Fibroblast of upper back skin (primary cell): Measurements from ENCODE around the gene CASK.
"Not testable (repeated sequence)": the region's sequence is repeated elsewhere in the genome, so short reads cannot be mapped to it uniquely, and the experiment has no call there.

Source experiments
- DNase-seq: peaks from one replicate; pipeline ENCODE4 v3.0.0-alpha.2; 2013

Gene CASK

GRCh38 chrX:41684940-41685339 is 238.4 kb downstream of the CASK start:
- no peak for DNase-seq

GRCh38 chrX:41684138-41684537 is 239.2 kb downstream of the CASK start:
- no peak for DNase-seq

- no peak for DNase-seq
Observed at GRCh38 chrX:41677183-41678060, 245.9 kb downstream of the CASK start.

GRCh38 chrX:41676361-41676760 is 247.0 kb downstream of the CASK start:
- not testable (repeated sequence) for DNase-seq

GRCh38 chrX:41672643-41673042 is 250.7 kb downstream of the CASK start:
- no peak for DNase-seq

GRCh38 chrX:41671082-41671481 is 252.3 kb downstream of the CASK start:
- no peak for DNase-seq

- no peak for DNase-seq
Observed at GRCh38 chrX:41670112-41670511, 253.2 kb downstream of the CASK start.

GRCh38 chrX:41667631-41668030 is 255.7 kb downstream of the CASK start:
- no peak for DNase-seq

GRCh38 chrX:41666251-41666650 is 257.1 kb downstream of the CASK start:
- DNase-seq: no peak

- no peak for DNase-seq
Observed at GRCh38 chrX:41665686-41666085, 257.7 kb downstream of the CASK start.

- no peak for DNase-seq
Observed at GRCh38 chrX:41664908-41665307, 258.4 kb downstream of the CASK start.

GRCh38 chrX:41664375-41664901 is 258.9 kb downstream of the CASK start:
- no peak for DNase-seq

GRCh38 chrX:41661366-41662095 is 261.8 kb downstream of the CASK start:
- peak; percentile 22 for DNase-seq

GRCh38 chrX:41655631-41656030 is 267.7 kb downstream of the CASK start:
- DNase-seq: no peak

- DNase-seq: no peak
Observed at GRCh38 chrX:41655101-41655500, 268.3 kb downstream of the CASK start.

- DNase-seq: no peak
Observed at GRCh38 chrX:41653125-41653524, 270.2 kb downstream of the CASK start.

- DNase-seq: not testable (repeated sequence)
Observed at GRCh38 chrX:41646201-41646600, 277.2 kb downstream of the CASK start.

- DNase-seq: peak; percentile 1
Observed at GRCh38 chrX:41634284-41634683, 289.1 kb downstream of the CASK start.

GRCh38 chrX:41630091-41630490 is 293.3 kb downstream of the CASK start:
- DNase-seq: no peak

- DNase-seq: no peak
Observed at GRCh38 chrX:41629539-41629938, 293.8 kb downstream of the CASK start.

- peak; percentile 1 for DNase-seq
Observed at GRCh38 chrX:41621222-41621723, 302.1 kb downstream of the CASK start.

GRCh38 chrX:41619221-41619620 is 304.1 kb downstream of the CASK start:
- no peak for DNase-seq

- no peak for DNase-seq
Observed at GRCh38 chrX:41616935-41617334, 306.4 kb downstream of the CASK start.

- no peak for DNase-seq
Observed at GRCh38 chrX:41616255-41616654, 307.1 kb downstream of the CASK start.
